NCI-H2196 treated with DMSO at 0.1 percent for 48 hours (cell line): Measurements from ENCODE around the gene SYT5.
A peak's percentile ranks its signal among the peaks of the same experiment; 100 is the strongest.
"Not testable (repeated sequence)": the region's sequence is repeated elsewhere in the genome, so short reads cannot be mapped to it uniquely, and the experiment has no call there.

Experiments used
- DNase-seq: peaks from one replicate; lab custom pipeline; 2025; ENCODE audit not compliant: unreplicated experiment; lab: John Stamatoyannopoulos, UW

The SYT5 gene

GRCh38 chr19:55172318-55172717 is 7.8 kb downstream of the SYT5 start:
- not testable (repeated sequence) for DNase-seq

DNA sequence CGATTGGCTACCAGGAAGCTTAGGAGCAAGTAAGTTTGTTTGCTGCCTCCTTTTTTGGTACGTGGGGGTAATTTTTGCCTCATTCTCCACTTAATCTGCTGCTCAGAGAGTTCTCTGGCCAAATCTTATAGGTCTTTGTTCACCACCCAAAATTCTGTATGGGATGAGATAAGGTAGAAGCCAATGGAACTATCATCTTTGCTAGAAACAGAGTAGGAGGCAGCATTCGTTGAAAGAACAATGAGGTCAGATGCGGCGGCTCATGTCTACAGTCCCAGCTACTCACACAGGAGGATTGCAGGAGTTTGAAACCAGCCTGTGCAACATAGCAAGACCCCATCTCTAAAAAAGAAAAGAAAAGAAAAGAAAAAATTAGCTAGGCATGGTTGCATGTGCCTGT is 8.6 kb downstream of the SYT5 start:
- no peak for DNase-seq

DNA sequence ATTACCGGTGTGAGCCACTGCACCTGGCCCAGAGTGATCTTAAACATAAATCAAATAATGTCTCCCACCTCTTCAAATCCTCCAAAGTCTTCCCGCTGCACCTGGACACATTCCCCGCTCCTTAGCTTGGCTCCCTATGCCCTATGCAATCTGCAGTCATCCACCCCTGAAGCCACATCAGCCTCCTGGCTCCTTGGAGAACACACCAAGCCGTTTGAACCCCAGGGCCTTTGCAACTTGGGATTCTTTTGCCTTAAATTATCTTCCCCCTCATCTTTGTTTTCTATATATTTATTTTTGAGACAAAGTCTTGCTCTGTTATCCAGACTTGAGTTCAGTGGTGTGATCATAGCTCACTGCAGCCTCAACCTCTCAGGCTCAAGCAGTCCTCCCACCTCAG is 11.0 kb downstream of the SYT5 start:
- no peak for DNase-seq

DNA sequence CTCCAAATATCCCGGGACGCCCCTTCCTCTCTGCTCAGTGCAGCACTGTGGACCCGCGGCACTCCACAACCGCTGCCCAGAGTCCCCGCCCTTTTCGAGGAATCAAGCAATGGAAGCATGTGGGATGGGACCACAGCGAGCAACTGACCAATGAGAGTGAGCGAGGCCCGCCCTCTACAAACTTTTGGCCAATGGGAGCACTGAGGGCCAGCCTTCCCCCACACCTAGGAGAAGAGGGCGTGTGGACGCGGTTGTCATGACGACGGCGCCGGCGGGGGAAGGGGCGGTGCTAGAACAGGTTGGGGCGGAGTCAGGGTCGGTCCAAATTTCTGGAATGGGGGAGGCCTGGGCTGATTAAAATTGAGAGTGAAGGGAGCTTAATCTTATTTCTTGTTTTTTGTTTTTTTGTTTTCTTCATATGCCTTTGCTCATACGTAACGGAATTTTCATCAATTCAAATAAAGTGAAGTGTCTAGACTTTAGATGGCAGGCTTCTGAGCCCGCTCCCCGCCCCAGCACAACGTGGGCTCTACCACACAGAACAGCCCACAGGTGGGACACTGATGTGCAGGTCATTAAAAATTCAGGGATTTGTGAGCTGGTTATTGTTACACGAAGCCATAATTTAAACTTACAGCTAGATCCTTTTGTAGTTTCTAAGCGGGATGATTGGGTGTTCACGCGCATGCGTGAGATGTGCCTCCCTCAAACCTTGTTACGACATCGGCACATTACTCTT is 13.4 kb downstream of the SYT5 start, which contains the start of gene DNAAF3:
DNAAF3 (minus strand) TSS at position 84 of the 739 bp plus-strand sequence. CDS start 200 bp downstream, outside the sequence.
- DNase-seq = peak; percentile 98

DNA sequence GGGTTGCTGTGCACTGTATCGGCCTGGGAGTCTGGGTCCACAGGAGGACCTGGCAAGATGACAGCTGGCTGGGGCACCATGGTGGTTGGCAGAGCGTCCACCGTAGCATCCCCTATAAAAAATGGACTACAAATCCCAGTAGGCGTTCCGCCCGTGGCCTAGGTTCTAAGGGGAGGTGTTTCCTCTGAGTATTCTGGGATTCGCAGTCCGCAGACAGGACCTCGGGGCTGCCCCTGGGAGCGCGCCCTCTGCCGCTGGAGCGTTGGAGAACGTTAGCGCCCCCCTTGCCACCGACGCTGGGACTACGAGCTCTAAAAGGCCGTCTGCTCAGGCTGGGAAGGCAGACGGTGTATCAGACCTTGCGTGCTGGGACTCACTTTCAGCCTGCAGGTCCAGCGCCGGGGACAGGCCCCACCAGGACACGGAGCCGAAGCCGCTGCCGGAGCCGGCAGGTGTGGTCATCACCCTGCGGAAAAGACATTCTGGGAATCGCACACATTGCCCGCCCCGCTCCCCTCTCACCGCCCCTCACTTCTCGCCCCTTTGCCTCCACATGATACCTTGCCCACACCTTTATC is 14.0 kb downstream of the SYT5 start:
- peak; percentile 77 for DNase-seq

DNA sequence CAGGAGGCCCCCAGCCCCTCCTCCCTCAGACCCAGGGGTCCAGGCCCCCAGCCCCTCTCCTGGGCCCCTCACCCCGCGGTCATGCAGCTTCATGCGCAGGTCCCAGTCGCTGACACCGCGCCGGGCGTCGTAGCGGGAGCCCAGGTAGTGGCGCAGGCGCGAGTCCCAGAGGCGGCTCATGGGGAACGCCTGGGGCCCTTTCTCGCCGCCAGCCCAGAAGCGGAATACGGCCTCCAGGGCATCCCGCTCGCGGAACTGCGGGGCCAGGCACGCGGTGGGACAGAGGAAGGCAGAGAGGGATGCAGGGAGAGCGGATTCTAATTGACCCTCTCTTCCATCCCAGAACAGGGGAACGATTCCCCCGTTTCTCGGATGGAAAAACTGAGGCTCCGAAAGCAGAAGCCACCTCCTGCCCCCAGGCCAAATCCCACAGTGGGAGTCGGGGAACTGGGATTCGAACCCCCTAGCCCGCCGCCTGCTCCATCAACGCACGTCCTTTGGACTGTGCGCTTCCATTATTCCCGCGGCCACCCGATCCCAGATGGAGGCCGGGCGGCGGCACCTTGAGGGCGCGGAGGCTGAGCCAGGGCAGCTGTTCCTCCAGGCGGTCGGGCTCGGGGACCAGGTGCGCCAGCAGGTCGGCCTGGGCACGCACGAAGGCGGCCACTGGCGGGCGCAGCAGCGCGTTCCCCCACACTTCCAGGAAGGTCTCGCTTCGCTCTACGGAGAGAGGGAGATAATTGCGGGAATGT is 18.3 kb downstream of the SYT5 start:
- no peak for DNase-seq

GRCh38 chr19:55160986-55161365 is 19.1 kb downstream of the SYT5 start:
- no peak for DNase-seq

DNA sequence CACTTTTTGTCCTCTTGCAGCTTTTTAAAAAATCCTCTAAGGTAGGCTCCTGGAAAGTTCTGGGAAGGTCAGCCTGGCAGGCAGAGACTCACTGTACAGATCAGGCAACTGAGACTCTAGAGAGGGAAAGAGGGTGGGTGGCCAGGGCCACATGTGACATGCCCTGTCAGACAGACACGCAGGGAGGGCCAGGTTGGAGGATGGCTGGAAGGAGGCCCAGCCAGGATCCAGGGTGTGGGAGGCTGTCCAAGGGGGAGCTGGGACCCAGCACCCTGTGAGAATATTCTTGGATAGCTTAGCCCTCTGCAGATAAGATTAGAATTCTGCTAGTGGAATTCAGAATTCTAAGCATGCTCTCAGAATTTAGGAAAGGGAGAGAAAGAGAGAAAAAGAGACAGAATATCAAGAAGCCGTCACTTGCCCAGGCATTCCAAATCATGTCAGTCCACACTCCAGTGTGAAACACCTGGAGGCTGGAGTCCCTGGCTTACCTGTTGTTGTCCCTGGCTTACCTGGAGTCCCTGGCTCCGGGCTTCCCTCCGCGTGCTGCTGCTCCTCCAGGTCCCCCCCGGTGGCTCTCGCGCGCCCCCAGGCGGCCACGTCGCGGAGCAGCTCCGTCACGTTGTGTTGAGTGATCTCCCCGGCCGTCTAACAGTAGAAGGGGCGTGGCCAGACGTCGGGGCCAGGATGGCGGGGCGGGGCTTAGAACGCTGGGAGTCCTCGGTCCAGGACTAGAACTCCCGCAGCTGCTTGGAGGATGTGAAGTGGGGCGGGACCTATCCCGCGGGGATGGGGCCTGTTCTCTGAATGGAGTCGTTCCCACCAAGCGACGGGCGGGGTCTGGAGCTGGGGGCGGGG is 19.7 kb downstream of the SYT5 start:
- DNase-seq = peak; percentile 97

GRCh38 chr19:55158848-55159749 is 21.0 kb downstream of the SYT5 start:
- no peak for DNase-seq

- no peak for DNase-seq
These were observed 21.7 kb downstream of the SYT5 start for GRCh38 chr19:55158423-55158822.

DNA sequence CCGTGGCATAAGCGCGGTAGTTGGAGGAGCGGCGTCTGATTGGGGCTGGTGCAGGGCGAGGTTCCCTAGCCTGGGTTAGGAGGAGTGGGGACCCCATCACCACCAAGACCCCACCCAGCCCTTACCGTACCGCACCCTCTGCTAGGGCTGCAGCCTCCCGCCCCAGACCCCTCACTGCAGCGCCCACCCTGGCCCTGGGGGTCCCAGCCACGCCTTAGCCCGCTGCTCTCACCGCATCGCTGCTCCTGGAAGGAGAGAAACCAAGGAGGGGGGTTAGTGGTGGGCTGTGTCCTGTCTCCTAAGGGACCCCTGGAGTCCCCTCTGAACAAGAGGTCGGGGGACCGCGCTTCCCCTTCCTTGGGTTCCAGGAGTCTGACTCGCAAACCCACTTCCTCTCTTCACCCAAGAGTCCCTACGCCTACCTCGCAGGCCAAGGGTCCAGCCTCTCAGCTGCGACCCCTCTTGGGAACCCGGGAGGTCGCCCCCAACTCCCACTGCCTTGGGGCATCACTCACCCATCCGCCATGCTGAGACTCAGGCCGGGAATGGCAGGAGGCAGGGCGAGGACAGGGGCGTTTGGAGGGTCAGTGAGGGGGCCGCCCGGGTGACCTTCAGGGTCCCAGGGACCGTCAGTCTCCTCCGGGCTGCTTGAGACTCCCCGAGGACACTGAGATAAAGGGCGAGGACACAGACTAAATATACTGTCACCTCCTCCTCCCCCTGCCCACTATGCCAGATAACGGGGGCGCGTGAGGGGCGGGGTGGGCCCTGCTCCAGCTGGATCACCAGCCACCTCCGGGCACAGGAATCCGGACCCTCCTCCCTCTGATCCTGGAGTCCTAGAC is 22.8 kb downstream of the SYT5 start, which contains the start of gene TNNI3:
TNNI3 (minus strand) TSS at position 669 of the 845 bp plus-strand sequence; CDS start at position 526, 143 bp downstream.
- no peak for DNase-seq

DNA sequence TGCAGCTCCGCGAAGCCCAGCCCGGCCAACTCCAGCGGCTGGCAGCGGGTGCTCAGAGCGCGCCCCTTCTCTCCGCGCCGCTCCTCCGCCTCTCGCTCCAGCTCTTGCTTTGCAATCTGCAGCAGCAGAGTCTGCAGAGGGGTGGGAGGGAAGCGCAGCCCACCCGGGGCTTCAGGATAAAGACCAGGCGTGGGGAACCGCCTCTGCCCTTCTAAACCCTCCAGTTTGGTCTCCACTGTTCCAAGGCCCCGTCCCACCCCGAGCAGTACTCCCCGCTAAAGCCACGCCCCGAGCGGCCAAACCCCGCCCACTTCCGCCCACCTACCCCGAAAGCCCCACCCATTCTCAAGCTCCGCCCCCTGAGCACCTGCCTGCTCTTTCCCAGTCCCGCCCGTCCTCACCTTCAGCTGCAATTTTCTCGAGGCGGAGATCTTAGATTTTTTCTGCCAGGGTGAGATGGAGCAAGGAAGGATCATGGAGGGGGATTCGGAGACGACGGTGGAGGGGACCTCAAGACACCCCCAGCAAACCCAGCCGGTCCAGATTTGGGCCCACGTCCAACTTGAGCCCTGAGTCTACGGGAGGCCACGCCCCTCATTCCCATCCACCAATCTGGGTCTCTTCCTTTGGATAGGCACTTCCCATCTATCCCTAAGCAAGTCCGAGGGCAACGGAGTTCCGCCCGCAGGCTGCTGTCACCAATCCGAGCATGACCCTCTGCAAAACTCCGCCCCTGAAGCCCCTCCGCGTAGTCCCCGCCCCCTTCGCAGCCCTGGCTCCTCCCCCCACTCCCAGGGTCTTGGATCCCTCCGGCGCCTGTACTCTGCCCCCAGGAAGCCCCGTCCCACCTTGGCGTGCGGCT is 23.7 kb downstream of the SYT5 start:
- DNase-seq = peak; percentile 90

DNA sequence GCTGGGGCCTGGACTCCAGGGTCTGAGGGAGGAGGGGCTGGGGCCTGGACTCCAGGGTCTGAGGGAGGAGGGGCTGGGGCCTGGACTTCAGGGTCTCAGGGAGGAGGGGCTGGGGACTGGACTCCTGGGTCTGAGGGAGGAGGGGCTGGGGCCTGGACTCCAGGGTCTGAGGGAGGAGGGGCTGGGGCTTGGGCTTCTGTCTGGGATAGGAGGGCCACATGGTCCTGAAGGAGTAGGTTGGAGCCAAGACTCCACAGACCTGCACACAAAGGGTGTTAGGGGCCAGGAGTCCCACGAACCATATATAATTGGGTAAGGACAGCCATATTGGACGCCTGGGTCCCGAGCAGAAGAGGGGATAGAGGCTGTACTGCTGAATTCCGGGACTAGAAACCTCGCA is 24.3 kb downstream of the SYT5 start:
- not testable (repeated sequence) for DNase-seq

DNA sequence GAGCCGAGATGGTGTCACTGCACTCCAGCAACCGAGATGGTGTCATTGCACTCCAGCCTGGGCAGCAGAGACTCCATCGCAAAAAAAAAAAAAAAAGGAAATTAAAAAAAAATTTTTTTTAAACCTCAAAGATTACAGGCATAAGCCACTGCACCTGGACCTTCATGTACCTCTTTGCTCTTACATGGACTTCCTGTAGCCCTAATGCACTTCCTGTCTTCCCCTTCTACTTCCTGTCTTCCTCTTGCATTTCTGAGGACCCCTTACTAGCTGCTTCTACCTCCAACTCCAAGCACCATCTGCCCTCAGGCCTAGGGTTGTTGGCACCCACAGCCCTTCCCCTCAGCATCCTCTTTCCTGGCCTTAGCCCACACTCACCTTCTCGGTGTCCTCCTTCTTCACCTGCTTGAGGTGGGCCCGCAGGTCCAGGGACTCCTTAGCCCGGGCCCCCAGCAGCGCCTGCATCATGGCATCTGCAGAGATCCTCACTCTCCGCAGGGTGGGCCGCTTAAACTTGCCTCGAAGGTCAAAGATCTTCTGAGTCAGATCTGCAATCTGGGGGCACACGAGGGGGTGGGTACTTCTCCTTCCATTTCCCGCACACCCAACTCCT is 26.3 kb downstream of the SYT5 start:
- no peak for DNase-seq

GRCh38 chr19:55152017-55152416 is 28.1 kb downstream of the SYT5 start:
- DNase-seq = no peak

DNA sequence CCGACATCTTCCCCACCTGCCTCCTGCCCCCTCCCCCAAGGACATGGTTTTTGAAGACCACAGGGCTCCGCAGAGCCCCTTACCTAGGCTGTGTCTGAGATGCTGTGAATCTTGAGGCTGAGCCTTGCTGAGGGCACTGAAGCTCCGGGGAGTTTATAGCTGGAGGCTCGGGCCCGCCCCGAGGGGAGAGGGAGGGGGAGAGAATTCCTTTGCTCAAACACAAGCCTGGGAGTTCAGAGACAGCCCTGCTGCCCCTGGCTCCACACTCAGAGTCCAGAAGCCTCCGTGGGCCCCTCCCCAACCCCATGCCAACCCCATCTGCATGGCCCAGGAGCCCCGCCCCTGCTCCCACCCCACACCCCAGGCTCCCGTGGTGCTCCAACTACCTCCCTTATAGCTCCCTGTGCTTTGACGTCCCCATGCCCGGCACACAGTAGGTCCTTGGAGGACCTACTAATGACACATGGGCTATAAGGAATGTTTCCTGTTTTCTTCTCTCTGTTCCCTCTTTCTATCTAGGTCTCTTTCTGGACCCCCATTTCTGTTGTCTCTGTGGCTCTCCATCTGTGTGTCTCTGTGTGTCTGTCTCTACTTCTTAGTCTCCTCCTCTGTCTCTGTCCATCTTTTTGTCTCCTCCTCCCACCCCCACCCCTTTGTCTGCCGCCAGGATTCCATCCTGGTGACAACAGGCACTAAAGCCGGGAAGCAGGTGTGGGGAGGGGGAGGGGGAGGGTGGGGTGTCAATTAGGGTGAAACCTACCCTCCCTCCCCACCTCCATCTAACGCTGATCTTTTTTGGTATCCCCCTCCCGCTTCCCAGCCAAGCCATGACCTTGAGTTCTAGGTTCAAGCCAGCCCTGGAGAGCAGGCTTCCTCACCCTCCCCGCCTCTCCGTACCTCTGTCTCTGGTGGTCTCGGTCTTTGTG is 30.7 kb downstream of the SYT5 start, which contains the start of gene TNNT1:
TNNT1 (minus strand) TSS at position 129 of the 926 bp plus-strand sequence. CDS start 2,049 bp downstream, outside the sequence.
- no peak for DNase-seq
